Tibial artery (tissue), 4 donors: Measurements from ENCODE around the gene CSMD2.

Source experiments
- DNase-seq, 2 donors: peaks; one replicate each; pipeline ENCODE4 v3.0.0-alpha.2; 2019
- H3K27ac ChIP-seq, 2 donors: fragments of 200-600 bp; sonication (generic) in 1 of 2; 1 replicate in 1 of 2; 2 replicates in 1 of 2; pipeline ENCODE4 v1.5.1; 2018 to 2019; ENCODE audit warnings: mild to moderate bottlenecking in 1 of 2
- H3K27me3 ChIP-seq, 2 donors: fragments of 200-600 bp; sonication (generic) in 1 of 2; one replicate each; pipeline versions ENCODE4 v1.5.1 to v1.6.0; 2016 to 2019
- H3K36me3 ChIP-seq, 3 donors: fragments of 200-600 bp; sonication (generic) in 2 of 3; one replicate each; pipeline ENCODE4 v1.5.1; 2016 to 2019; ENCODE audit warnings: mild to moderate bottlenecking in 2 of 3
- H3K4me1 ChIP-seq, 4 donors: fragments of 200-600 bp; sonication (generic) in 2 of 4; 1 replicate in 3 of 4; 2 replicates in 1 of 4; pipeline ENCODE4 v1.5.1; 2016 to 2019
- H3K4me3 ChIP-seq, 2 donors: fragments of 200-600 bp; sonication (generic) in 1 of 2; 1 replicate in 1 of 2; 2 replicates in 1 of 2; pipeline ENCODE4 v1.5.1; 2018 to 2019; ENCODE audit warnings: mild to moderate bottlenecking in 2 of 2
- H3K9me3 ChIP-seq, 3 donors: fragments of 200-600 bp; sonication (generic) in 1 of 3; one replicate each; pipeline ENCODE4 v1.5.1; 2016 to 2019
- intact Hi-C: fragments of 100-400 bp; cut with DNase I; formaldehyde crosslinking; loops from one replicate; pipeline ENCODE4 v1.15.0; 2023; ENCODE audit warnings: low total_unique reads
- TF ChIP-seq, protein P1 (sequence below), 2 experiments: fragments of 200-600 bp in 1 of 2; fragments of 450-650 bp in 1 of 2; IDR thresholded peaks; one replicate each; pipeline ENCODE4 v1.5.1; 2017 to 2019; ENCODE audit warnings: antibody characterized with exemption in 2 of 2, mild to moderate bottlenecking in 1 of 2, moderate library complexity in 1 of 2

The CSMD2 gene

DNA sequence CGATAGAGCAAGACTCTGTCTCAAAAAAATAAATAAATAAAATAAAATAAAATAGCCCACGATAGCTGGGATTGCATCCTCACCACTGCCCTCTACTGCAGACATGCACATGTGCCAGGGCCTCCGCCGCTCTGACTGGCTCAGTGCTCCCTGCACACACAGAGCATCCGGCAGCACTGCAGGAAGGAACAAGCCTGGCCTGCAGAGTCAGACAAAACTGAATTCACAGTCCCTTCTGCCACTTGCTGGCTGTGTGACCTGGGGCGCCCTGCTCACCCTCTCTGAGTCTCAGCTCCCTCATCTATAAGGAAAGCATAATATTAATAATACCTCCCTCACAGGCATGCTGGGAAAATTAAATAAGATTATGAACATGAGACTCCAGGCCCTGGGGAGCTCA lies 35.4 kb downstream of the CSMD2 start:
- Histone ChIP-seq H3K27me3 (peaks cover 0 to 11% of the 10 kb centered on the region in 2 donors), H3K36me3 (no peaks in the 10 kb centered on the region), H3K4me1 (no peaks in the 10 kb centered on the region), H3K4me3 (no peak overlapping the region), H3K9me3 (no peaks in the 10 kb centered on the region), H3K27ac (no peak overlapping the region)
- DNase-seq = no peak
- intact Hi-C loops = loop anchor here (10.0 kb wide), 1 partner anchor 75 kb away; no protein-coding TSS in a partner anchor
- TF ChIP-seq, protein P1, sequence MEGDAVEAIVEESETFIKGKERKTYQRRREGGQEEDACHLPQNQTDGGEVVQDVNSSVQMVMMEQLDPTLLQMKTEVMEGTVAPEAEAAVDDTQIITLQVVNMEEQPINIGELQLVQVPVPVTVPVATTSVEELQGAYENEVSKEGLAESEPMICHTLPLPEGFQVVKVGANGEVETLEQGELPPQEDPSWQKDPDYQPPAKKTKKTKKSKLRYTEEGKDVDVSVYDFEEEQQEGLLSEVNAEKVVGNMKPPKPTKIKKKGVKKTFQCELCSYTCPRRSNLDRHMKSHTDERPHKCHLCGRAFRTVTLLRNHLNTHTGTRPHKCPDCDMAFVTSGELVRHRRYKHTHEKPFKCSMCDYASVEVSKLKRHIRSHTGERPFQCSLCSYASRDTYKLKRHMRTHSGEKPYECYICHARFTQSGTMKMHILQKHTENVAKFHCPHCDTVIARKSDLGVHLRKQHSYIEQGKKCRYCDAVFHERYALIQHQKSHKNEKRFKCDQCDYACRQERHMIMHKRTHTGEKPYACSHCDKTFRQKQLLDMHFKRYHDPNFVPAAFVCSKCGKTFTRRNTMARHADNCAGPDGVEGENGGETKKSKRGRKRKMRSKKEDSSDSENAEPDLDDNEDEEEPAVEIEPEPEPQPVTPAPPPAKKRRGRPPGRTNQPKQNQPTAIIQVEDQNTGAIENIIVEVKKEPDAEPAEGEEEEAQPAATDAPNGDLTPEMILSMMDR (IDR thresholded peaks at IDR 0.05) = no peak

DNA sequence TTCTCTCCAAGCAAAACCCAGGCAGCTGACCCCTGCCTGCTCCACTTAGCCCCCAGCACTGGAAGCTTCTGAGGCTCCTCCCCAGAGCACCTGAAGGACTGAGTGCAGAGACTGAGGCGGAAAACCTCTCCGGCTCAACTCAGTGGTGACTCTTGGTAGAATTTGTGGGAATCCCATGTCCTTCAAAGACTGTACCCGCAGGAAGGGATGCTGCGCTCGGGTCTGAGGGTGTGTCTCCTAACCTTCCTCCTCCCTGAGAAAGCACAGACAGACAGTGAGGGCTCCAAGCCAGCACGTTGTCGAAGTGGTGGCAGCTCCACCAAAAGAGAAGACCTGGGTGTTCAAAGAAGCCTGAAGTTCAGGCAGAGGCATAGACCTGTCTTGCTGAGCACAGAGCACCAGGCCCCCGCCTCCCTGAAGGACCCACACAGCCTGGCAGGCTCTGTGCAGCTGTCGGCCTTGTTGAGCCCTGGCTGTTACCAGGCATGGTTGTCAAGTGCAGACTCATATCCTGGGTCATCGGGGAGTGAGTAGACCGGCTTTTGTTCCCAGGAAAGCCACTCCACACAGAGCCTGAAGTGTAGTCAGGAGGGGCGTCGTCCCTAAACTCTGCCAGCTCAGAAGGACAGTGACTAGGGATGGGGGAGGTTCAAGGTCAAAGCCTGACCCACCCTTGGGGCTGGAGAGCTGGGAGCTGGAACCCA lies 36.7 kb downstream of the CSMD2 start:
- no peak for DNase-seq
- intact Hi-C loops = loop anchor here (10.0 kb wide), 1 partner anchor 74 kb away; no protein-coding TSS in a partner anchor
- no peaks in the 10 kb centered on the region for H3K9me3 ChIP-seq

DNA sequence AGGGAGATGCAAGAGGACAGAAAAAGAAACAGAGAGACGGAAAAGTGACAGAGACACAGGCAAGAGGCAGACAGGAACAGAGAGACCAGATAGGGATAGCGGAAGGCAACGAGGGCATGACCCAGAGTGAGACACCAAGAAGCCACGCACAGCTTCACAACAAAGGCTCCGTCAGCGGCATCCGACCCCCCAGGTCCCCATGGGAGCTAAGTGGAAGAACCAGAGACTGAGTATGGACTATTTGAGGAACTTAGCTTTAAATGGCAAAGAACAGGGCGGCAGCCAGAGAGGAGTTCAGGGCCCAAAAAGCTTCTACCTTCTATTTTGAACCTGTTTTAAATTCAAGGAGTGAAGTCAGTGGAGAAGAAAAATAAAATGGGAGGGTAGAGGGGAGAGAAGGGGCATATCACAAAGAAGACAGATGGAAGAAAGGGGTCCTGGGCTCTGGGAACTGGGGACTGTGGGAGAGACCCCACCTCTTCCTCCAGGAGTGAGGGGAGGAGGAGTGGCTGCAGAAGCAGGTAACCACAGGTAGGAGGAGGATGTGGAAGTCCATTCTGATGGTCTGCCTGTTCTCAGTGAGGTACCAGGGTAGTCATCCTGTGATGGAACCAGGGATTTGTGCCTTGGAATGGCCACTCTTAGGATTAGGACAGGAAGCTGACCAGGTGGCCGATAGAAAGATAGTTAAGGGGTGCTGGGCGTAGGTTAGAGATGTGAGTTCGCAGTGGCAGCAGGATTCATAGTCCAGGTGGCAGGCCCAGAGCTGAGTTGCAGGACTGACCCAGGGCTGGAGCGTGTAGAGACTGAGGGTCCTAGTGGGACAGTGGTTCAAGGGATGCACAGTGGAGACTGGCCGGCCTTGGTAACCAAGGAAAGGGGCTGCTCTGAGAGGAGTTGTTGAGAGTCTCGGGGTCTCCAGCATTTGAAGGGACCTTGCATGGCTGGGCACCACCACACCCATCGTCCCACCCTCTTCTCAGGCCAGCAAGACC lies 37.7 kb downstream of the CSMD2 start:
- DNase-seq = no peak
- Histone ChIP-seq H3K27ac (no peak overlapping the region), H3K36me3 (no peaks in the 10 kb centered on the region), H3K4me1 (no peaks in the 10 kb centered on the region), H3K9me3 (no peaks in the 10 kb centered on the region), H3K27me3 (peaks cover 0 to 11% of the 10 kb centered on the region in 2 donors), H3K4me3 (no peak overlapping the region)
- TF ChIP-seq, protein P1 (IDR thresholded peaks at IDR 0.05) = no peak
- intact Hi-C loops = loop anchor here (10.0 kb wide), 1 partner anchor 73 kb away; no protein-coding TSS in a partner anchor

More for the DNA sequence above, 36.7 kb downstream of the CSMD2 start:
- no peak overlapping the region for H3K4me3 ChIP-seq
- H3K36me3 ChIP-seq = no peaks in the 10 kb centered on the region
- TF ChIP-seq, protein P1 (IDR thresholded peaks at IDR 0.05) = no peak
- H3K27me3 ChIP-seq = peaks cover 0 to 11% of the 10 kb centered on the region in 2 donors
- no peak overlapping the region for H3K27ac ChIP-seq
- no peaks in the 10 kb centered on the region for H3K4me1 ChIP-seq

DNA sequence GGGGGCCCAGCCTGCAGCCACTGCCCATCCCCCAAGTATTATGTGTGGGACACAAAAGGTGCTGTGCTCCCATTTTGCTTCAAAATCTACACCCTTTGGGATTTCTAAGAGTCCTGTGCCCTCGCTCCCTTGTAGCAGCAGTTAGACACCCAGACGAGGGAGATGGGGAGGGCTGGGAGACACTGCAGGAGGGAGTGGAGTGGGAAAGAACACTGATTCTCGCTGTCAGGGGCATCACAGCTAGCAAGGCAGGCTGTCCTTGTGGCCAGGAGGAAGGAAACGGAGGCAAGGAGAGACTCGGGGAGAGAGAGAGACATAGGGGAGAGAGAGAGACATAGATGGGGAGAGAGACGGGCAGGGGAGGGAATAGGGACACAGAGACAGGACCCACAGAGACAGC lies 38.5 kb downstream of the CSMD2 start:
- Histone ChIP-seq H3K27me3 (peaks cover 0 to 11% of the 10 kb centered on the region in 2 donors), H3K4me1 (no peaks in the 10 kb centered on the region), H3K9me3 (no peaks in the 10 kb centered on the region), H3K27ac (no peak overlapping the region), H3K4me3 (no peak overlapping the region), H3K36me3 (no peaks in the 10 kb centered on the region)
- TF ChIP-seq, protein P1 (IDR thresholded peaks at IDR 0.05) = no peak
- DNase-seq = no peak
- intact Hi-C loops = loop anchor here (10.0 kb wide), 1 partner anchor 72 kb away; no protein-coding TSS in a partner anchor

DNA sequence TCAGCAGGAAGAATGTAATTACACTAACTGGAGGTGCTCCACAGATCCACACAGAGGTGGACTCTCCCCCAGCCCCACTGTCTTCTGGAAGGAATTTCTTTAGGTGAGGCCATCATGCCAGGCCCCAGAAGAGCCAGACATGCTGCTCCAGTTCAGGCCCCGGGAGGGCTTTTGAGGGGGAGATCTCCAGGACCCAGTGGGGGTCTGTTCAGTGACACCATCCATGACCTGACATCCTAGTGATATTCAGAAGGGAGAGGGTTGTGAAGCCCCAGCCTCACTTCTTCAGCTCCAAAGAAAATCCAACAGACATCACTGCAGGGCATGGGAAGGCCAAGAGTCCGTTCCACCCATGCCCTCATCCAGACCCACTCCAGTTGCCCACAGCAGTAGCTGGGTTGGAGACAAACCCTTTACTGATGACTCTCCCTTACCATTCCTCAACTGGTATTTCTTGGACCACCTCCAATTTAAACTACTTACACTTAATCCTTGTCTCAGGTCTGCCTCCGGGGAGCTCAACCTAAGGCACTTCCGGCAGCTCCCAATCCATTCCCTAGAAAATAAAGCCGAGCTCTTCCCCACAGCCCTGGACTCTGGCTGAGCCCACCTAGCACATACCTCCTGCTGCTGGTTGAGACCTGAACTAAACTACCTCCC lies 39.2 kb downstream of the CSMD2 start:
- no peak overlapping the region for H3K4me3 ChIP-seq
- H3K27me3 ChIP-seq = peaks cover 0 to 11% of the 10 kb centered on the region in 2 donors
- H3K4me1 ChIP-seq = no peaks in the 10 kb centered on the region
- TF ChIP-seq, protein P1 (IDR thresholded peaks at IDR 0.05) = no peak
- intact Hi-C loops = loop anchor here (10.0 kb wide), 1 partner anchor 71 kb away; no protein-coding TSS in a partner anchor
- H3K36me3 ChIP-seq = no peaks in the 10 kb centered on the region
- H3K9me3 ChIP-seq = no peaks in the 10 kb centered on the region
- DNase-seq = no peak
- H3K27ac ChIP-seq = no peak overlapping the region
